Loucy (cell line): ENCODE results near the gene HOXA3.

Experiments
- H2AFZ ChIP-seq: fragments of 200-600 bp; sonication (generic); 2 replicates; pipeline ENCODE4 v1.6.0; 2016; ENCODE audit warnings: antibody characterized with exemption, mild to moderate bottlenecking, low read length, moderate library complexity
- H3F3A ChIP-seq: fragments of 200-600 bp; 2 replicates; pipeline ENCODE4 v1.6.0; 2016; ENCODE audit warnings: antibody characterized with exemption, low read depth, mild to moderate bottlenecking
- H3K27me3 ChIP-seq: fragments of 200-600 bp; sonication (generic); 2 replicates; pipeline ENCODE4 v1.6.1; 2014; ENCODE audit warnings: low read length, mild to moderate bottlenecking; ENCODE audit not compliant: insufficient read depth, poor library complexity, severe bottlenecking
- H3K36me3 ChIP-seq: fragments of 200-600 bp; sonication (generic); 2 replicates; pipeline ENCODE4 v1.6.1; 2016; ENCODE audit warnings: low read length; ENCODE audit not compliant: insufficient read depth
- H3K4me1 ChIP-seq: fragments of 200-600 bp; sonication (generic); 2 replicates; pipeline ENCODE4 v1.5.1; 2014; ENCODE audit warnings: low read length, mild to moderate bottlenecking; ENCODE audit not compliant: insufficient read depth, poor library complexity, severe bottlenecking
- H3K4me2 ChIP-seq: fragments of 200-600 bp; sonication (generic); 2 replicates; pipeline ENCODE4 v1.6.0; 2014; ENCODE audit warnings: antibody characterized with exemption, low read length, low read depth, mild to moderate bottlenecking; ENCODE audit not compliant: poor library complexity, severe bottlenecking
- H3K4me3 ChIP-seq: fragments of 200-600 bp; sonication (generic); 2 replicates; pipeline ENCODE4 v1.5.1; 2014; ENCODE audit warnings: low read length, mild to moderate bottlenecking, mixed read lengths; ENCODE audit not compliant: poor library complexity, severe bottlenecking
- H3K79me2 ChIP-seq: fragments of 200-600 bp; sonication (generic); 2 replicates; pipeline ENCODE4 v1.6.1; 2014; ENCODE audit warnings: low read length; ENCODE audit not compliant: insufficient read depth
- H3K9ac ChIP-seq: fragments of 200-600 bp; sonication (generic); 2 replicates; pipeline ENCODE4 v1.6.0; 2014; ENCODE audit warnings: mild to moderate bottlenecking, low read depth, low read length, moderate library complexity; ENCODE audit not compliant: poor library complexity, severe bottlenecking
- H3K9me2 ChIP-seq: fragments of 200-600 bp; sonication (generic); replicated peaks from 2 replicates; pipeline ENCODE4 v1.6.1; 2016; ENCODE audit warnings: low read depth, low read length, mixed read lengths
- H3K9me3 ChIP-seq: fragments of 200-600 bp; sonication (generic); 2 replicates; pipeline ENCODE4 v1.6.1; 2014; ENCODE audit warnings: mild to moderate bottlenecking, antibody characterized with exemption, low read length, low read depth; ENCODE audit not compliant: insufficient read depth
- H4K20me1 ChIP-seq: fragments of 200-600 bp; sonication (generic); 2 replicates; pipeline ENCODE4 v1.6.0; 2014; ENCODE audit warnings: antibody characterized with exemption, low read length, mild to moderate bottlenecking; ENCODE audit not compliant: insufficient read depth, poor library complexity, severe bottlenecking
- EZH2phosphoT487 ChIP-seq: fragments of 200-600 bp; IDR thresholded peaks from 2 replicates; pipeline ENCODE4 v1.6.1; 2018; ENCODE audit warnings: antibody characterized with exemption, mild to moderate bottlenecking, moderate library complexity, borderline replicate concordance
- TF ChIP-seq, protein P1 (sequence below): fragments of 200-600 bp; sonication (generic); conservative IDR thresholded peaks from 2 replicates; pipeline ENCODE4 v1.5.1; 2014; ENCODE audit warnings: mild to moderate bottlenecking, antibody characterized with exemption, low read length

The HOXA3 gene

DNA sequence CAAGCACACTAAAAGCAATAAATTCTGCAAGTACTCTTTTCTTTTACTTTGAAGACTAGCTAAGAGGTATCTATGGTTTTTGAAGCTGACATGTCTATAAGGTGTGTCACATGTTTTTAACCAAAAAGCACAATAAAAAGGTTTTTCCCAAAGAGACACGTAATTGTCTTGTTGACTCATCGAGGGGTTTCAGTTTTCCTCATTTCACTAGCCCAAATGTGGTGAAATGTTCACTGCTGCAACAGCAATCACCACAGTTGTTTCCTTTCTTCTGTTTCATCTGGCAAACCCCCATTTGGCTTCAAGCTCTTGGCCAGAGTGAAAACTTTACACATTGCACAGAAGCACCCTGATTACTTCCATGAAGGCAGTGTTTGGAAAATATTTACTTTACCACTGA lies 18.0 kb downstream of the HOXA3 start:
- Histone ChIP-seq H3K9me3 (no peaks in the 10 kb centered on the region), H3F3A (no peaks in the 10 kb centered on the region), H3K4me3 (peak overlapping the region; percentile 4), H3K4me1 (peaks cover 60% of the 10 kb centered on the region), H3K9me2 (no peaks in the 10 kb centered on the region), H3K79me2 (peaks cover 98% of the 10 kb centered on the region), H3K9ac (no peak overlapping the region), H2AFZ (no peak overlapping the region), H3K27me3 (no peaks in the 10 kb centered on the region), H3K4me2 (peak overlapping the region; percentile 91), H3K36me3 (peaks cover 49% of the 10 kb centered on the region), H4K20me1 (peaks cover 94% of the 10 kb centered on the region)
- TF ChIP-seq, protein P1, sequence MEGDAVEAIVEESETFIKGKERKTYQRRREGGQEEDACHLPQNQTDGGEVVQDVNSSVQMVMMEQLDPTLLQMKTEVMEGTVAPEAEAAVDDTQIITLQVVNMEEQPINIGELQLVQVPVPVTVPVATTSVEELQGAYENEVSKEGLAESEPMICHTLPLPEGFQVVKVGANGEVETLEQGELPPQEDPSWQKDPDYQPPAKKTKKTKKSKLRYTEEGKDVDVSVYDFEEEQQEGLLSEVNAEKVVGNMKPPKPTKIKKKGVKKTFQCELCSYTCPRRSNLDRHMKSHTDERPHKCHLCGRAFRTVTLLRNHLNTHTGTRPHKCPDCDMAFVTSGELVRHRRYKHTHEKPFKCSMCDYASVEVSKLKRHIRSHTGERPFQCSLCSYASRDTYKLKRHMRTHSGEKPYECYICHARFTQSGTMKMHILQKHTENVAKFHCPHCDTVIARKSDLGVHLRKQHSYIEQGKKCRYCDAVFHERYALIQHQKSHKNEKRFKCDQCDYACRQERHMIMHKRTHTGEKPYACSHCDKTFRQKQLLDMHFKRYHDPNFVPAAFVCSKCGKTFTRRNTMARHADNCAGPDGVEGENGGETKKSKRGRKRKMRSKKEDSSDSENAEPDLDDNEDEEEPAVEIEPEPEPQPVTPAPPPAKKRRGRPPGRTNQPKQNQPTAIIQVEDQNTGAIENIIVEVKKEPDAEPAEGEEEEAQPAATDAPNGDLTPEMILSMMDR: no peak
- no peak for TF ChIP-seq EZH2phosphoT487

DNA sequence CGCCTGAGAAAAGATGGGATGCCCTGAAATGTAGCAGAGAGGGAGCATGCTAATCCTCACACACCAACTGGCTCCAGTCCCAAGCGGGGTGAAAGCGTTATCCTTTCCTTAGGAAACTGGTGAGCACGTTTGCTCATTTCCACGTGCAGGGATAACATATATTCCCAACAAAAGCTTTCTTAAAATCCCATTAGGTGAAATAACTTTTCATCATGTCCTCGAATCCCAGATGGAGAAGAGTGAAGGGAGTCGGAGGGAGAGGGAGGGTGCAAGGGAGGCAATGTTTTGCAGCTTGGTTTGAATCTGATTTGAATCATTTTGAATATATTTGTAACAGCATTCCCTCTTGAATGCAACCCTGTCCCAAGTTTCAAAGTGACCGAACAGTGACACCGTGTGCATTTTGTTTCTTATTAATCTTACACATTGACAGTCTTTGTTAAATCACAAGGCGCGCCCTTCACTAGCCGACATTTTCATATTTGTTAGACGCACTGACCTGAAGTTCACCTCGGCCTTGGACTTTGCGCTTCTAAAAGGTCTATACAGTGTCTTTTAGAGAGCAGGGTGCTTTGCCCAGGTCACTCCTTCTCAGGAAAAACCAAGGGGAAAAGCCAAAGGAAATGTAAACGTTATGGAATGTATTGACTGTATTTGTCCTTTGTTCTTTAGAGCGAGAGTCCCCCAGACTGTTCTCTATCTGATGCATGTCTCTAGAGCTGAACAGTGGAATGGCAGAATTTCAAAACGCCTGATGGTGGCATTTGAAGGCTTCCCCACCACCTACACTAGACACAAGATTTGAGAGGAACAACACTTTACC lies 18.8 kb downstream of the HOXA3 start:
- Histone ChIP-seq H3K4me1 (peaks cover 56% of the 10 kb centered on the region), H2AFZ (no peak overlapping the region), H3K4me3 (peak overlapping the region; percentile 4), H4K20me1 (peaks cover 94% of the 10 kb centered on the region), H3K27me3 (no peaks in the 10 kb centered on the region), H3F3A (no peaks in the 10 kb centered on the region), H3K9me3 (no peaks in the 10 kb centered on the region), H3K36me3 (peaks cover 54% of the 10 kb centered on the region), H3K4me2 (peak overlapping the region; percentile 91), H3K9me2 (no peaks in the 10 kb centered on the region), H3K79me2 (peaks cover 98% of the 10 kb centered on the region), H3K9ac (no peak overlapping the region)
- TF ChIP-seq EZH2phosphoT487: no peak
- TF ChIP-seq, protein P1: no peak

DNA sequence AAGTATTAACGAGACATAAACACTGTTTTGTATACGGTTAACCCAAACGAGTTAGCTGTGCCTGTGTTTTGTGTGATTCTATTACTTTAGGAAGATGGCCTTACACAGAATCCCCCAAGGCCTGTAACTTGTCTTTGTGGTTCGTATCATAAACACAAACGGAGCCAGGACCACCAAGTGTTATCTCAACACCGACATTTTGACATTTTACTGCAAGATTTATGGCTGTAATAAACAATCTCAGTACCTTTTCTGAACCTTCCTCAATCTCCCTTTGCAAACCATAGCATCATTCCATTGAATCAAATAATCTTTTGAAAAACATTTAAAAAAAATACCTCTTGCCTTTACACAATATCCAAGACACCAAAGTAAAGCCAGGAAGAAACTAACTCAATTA lies 19.4 kb downstream of the HOXA3 start:
- Histone ChIP-seq H3F3A (no peaks in the 10 kb centered on the region), H4K20me1 (peaks cover 90% of the 10 kb centered on the region), H3K27me3 (no peaks in the 10 kb centered on the region), H2AFZ (no peak overlapping the region), H3K36me3 (peaks cover 54% of the 10 kb centered on the region), H3K9ac (no peak overlapping the region), H3K4me1 (peaks cover 50% of the 10 kb centered on the region), H3K79me2 (peaks cover 98% of the 10 kb centered on the region), H3K9me3 (no peaks in the 10 kb centered on the region), H3K9me2 (no peaks in the 10 kb centered on the region), H3K4me3 (no peak overlapping the region), H3K4me2 (peak overlapping the region; percentile 91)
- no peak for TF ChIP-seq EZH2phosphoT487
- TF ChIP-seq, protein P1: no peak
